K562 (cell line): ENCODE measurements around the gene COL21A1. TPM values are rescaled to one million over a fixed set of nuclear protein-coding genes. Genes with fewer than 3 reads are reported as not detected.

Source experiments
- ELF4 ChIP-seq: fragments of 450-650 bp; formaldehyde crosslinking; IDR thresholded peaks from 2 replicates; pipeline ENCODE4 v1.4.0; 2022; ENCODE audit warnings: missing genetic modification characterization
- RBFOX2 ChIP-seq: fragments of 200-400 bp; formaldehyde crosslinking; IDR thresholded peaks from 2 replicates; pipeline ENCODE4 v1.6.1; 2017; ENCODE audit warnings: low read depth, mild to moderate bottlenecking, low read length, moderate library complexity
- polyA plus RNA-seq, 8 experiments: library from polyadenylated mRNA; depleted of rRNA in 4 of 8; stranded (reverse) in 5 of 8; unstranded in 3 of 8; fragments of >200 nt; fragmentation: Nextera tagmentation in 2 of 8; fragmentation: Illumina TruSeq in 1 of 8; extraction: Ambion mirVana in 2 of 8; extraction: Trizol in 1 of 8; gene quantifications; 2 replicates each; pipeline versions ENCODE4 v1.2.1 to v1.2.3, GENCODE V29; 2011 to 2014; ENCODE audit warnings: inconsistent platforms in 1 of 8, missing spikeins in 1 of 8
- total RNA-seq, 7 experiments: library from RNA; depleted of rRNA in 6 of 7; stranded (reverse); fragments of >200 nt in 6 of 7; fragmentation: Illumina TruSeq in 2 of 7; extraction: Trizol in 2 of 7; gene quantifications; 2 replicates each; pipeline versions ENCODE4 v1.2.1 to v1.2.3, GENCODE V29; 2011 to 2021; ENCODE audit warnings: low replicate concordance in 1 of 7
- TF ChIP-seq, protein P1 (sequence below), 3 experiments: fragments of 200-800 bp in 1 of 3; fragments of 250-450 bp in 1 of 3; fragments of 450-650 bp in 1 of 3; sonication (Bioruptor Pico) in 1 of 3; sonication (Bioruptor generic) in 1 of 3; formaldehyde crosslinking in 1 of 3; IDR thresholded peaks; 2 replicates each; pipeline versions ENCODE4 v1.6.1 to v1.8.0; 2016 to 2022; ENCODE audit warnings: mild to moderate bottlenecking in 2 of 3, missing genetic modification characterization in 2 of 3, missing compliant biosample characterization in 1 of 3, moderate library complexity in 1 of 3
- TF ChIP-seq, protein P2 (sequence below), 2 experiments: fragments of 450-650 bp; IDR thresholded peaks; 2 replicates each; pipeline ENCODE4 v1.6.1; 2016
- TF ChIP-seq, protein P3 (sequence below): fragments of 250-450 bp; sonication (Bioruptor Pico); IDR thresholded peaks from 2 replicates; pipeline ENCODE4 v1.9.0; 2021; ENCODE audit warnings: mild to moderate bottlenecking

COL21A1 gene
- total and polyA plus RNA-seq, 9 of the 15 experiments (the other 6 are each of a cell fraction or from before 2014, with no cell fraction given): 0.03 to 0.76 (median 0.25) TPM

DNA sequence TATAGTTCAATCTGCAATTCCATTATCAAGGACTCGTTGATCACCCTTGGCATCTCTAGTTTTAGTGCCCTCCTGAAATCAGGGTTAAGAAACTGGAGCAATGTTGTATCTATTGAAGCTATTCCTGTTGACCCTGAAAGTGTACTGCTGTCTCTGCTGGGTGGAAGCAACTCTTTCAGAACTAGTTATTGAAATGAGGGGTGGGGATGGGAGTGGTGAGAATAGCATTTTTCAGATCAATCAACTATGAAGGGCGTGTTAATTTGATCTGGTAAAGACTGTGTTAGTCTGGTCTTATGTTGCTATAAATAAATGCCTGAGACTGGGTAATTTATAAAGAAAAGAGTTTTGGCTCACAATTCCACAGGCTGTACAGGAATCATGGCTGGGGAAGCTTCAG lies 219.5 kb downstream of the COL21A1 start (continued):
- TF ChIP-seq, protein P1, sequence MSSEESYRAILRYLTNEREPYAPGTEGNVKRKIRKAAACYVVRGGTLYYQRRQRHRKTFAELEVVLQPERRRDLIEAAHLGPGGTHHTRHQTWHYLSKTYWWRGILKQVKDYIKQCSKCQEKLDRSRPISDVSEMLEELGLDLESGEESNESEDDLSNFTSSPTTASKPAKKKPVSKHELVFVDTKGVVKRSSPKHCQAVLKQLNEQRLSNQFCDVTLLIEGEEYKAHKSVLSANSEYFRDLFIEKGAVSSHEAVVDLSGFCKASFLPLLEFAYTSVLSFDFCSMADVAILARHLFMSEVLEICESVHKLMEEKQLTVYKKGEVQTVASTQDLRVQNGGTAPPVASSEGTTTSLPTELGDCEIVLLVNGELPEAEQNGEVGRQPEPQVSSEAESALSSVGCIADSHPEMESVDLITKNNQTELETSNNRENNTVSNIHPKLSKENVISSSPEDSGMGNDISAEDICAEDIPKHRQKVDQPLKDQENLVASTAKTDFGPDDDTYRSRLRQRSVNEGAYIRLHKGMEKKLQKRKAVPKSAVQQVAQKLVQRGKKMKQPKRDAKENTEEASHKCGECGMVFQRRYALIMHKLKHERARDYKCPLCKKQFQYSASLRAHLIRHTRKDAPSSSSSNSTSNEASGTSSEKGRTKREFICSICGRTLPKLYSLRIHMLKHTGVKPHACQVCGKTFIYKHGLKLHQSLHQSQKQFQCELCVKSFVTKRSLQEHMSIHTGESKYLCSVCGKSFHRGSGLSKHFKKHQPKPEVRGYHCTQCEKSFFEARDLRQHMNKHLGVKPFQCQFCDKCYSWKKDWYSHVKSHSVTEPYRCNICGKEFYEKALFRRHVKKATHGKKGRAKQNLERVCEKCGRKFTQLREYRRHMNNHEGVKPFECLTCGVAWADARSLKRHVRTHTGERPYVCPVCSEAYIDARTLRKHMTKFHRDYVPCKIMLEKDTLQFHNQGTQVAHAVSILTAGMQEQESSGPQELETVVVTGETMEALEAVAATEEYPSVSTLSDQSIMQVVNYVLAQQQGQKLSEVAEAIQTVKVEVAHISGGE (CRISPR knock-in tag; IDR thresholded peaks at IDR 0.05): no peak
- TF ChIP-seq, protein P2, sequence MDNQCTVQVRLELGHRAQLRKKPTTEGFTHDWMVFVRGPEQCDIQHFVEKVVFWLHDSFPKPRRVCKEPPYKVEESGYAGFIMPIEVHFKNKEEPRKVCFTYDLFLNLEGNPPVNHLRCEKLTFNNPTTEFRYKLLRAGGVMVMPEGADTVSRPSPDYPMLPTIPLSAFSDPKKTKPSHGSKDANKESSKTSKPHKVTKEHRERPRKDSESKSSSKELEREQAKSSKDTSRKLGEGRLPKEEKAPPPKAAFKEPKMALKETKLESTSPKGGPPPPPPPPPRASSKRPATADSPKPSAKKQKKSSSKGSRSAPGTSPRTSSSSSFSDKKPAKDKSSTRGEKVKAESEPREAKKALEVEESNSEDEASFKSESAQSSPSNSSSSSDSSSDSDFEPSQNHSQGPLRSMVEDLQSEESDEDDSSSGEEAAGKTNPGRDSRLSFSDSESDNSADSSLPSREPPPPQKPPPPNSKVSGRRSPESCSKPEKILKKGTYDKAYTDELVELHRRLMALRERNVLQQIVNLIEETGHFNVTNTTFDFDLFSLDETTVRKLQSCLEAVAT (IDR thresholded peaks at IDR 0.05): no peak
- TF ChIP-seq RBFOX2: no peak
- no peak for TF ChIP-seq ELF4 (CRISPR knock-in tag)
- TF ChIP-seq, protein P3, sequence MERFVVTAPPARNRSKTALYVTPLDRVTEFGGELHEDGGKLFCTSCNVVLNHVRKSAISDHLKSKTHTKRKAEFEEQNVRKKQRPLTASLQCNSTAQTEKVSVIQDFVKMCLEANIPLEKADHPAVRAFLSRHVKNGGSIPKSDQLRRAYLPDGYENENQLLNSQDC (CRISPR knock-in tag): no peak
